Stimulated activated CD4-positive, alpha-beta T cell treated with anti-CD3 and anti-CD28 coated beads, Interleukin-12 subunit alpha, Interleukin-12 subunit beta, amount 100 ng/mL, for 24 hours (primary cell): ENCODE results near the gene LARGE1.

Experiments
- DNase-seq, 2 experiments: peaks; one replicate each; pipeline ENCODE4 v3.0.0-alpha.2; 2020; ENCODE audit warnings: low read depth in 2 of 2

LARGE1 gene

GRCh38 chr22:33920197-33920540 lies at the start of gene LARGE1:
TSS of gene LARGE1 (minus strand) at chr22:33920476.
- no peak for DNase-seq

GRCh38 chr22:33969045-33969444 lies 48.8 kb upstream of the LARGE1 start:
- no peak for DNase-seq

- DNase-seq, result no peak
Observed at GRCh38 chr22:33964121-33964520, 43.8 kb upstream of the LARGE1 start.

GRCh38 chr22:33962409-33962808 lies 42.1 kb upstream of the LARGE1 start:
- no peak for DNase-seq

- no peak for DNase-seq
Observed at GRCh38 chr22:33958741-33959140, 38.5 kb upstream of the LARGE1 start.

- no peak for DNase-seq
Observed at GRCh38 chr22:33957086-33957485, 36.8 kb upstream of the LARGE1 start.

- DNase-seq, result no peak
Observed at GRCh38 chr22:33952776-33953175, 32.5 kb upstream of the LARGE1 start.

- no peak for DNase-seq
Observed at GRCh38 chr22:33940741-33941140, 20.5 kb upstream of the LARGE1 start.

- no peak for DNase-seq
Observed at GRCh38 chr22:33932997-33933396, 12.7 kb upstream of the LARGE1 start.

- DNase-seq, result no peak
Observed at GRCh38 chr22:33931406-33931805, 11.1 kb upstream of the LARGE1 start.

- DNase-seq, result no peak
Observed at GRCh38 chr22:33927752-33928151, 7.5 kb upstream of the LARGE1 start.

- no peak for DNase-seq
Observed at GRCh38 chr22:33925194-33925593, 4.9 kb upstream of the LARGE1 start.

- DNase-seq, result peak in 1 of 2 experiments; percentile 11
Observed at GRCh38 chr22:33923660-33924246, 3.5 kb upstream of the LARGE1 start.

GRCh38 chr22:33923033-33923432 lies 2.8 kb upstream of the LARGE1 start:
- no peak for DNase-seq

GRCh38 chr22:33922349-33922681 lies 2.0 kb upstream of the LARGE1 start:
- DNase-seq, result no peak

GRCh38 chr22:33921525-33922348 lies 1.5 kb upstream of the LARGE1 start:
- peak in 1 of 2 experiments; percentile 20 for DNase-seq

- peak; percentile 78 to 94 for DNase-seq
Observed at GRCh38 chr22:33920927-33921524, 750 bp upstream of the LARGE1 start.

GRCh38 chr22:33919391-33920196 lies 682 bp downstream of the LARGE1 start:
- no peak for DNase-seq

- DNase-seq, result no peak
Observed at GRCh38 chr22:33918676-33919365, 1.5 kb downstream of the LARGE1 start.

GRCh38 chr22:33917744-33918406 lies 2.4 kb downstream of the LARGE1 start:
- no peak for DNase-seq

- DNase-seq, result no peak
Observed at GRCh38 chr22:33914699-33915098, 5.6 kb downstream of the LARGE1 start.
